GM18507 (cell line): ENCODE measurements around the gene PPP1R9A.

Experiments
- DNase-seq: peaks from one replicate; pipeline ENCODE4 v3.0.0; 2011; ENCODE audit warnings: low read depth; ENCODE audit not compliant: insufficient read length; ENCODE audit errors: extremely low spot score
- FAIRE-seq: peaks from 2 replicates; lab custom pipeline; 2011; peaks lifted over from hg19 to GRCh38; lab: Jason Lieb, UNC

The PPP1R9A gene

GRCh38 chr7:95066737-95067530, 159.5 kb downstream of the PPP1R9A start:
- DNase-seq (no peak), FAIRE-seq (no peak)

- FAIRE-seq, result no peak
- no peak for DNase-seq
These were observed 181.3 kb downstream of the PPP1R9A start for GRCh38 chr7:95088536-95089215.

GRCh38 chr7:95089414-95090315, 182.3 kb downstream of the PPP1R9A start:
- FAIRE-seq (no peak), DNase-seq (no peak)

- FAIRE-seq, result no peak
- no peak for DNase-seq
These were observed 184.9 kb downstream of the PPP1R9A start for GRCh38 chr7:95092324-95092723.

- DNase-seq (no peak), FAIRE-seq (no peak)
These were observed 188.0 kb downstream of the PPP1R9A start for GRCh38 chr7:95095259-95095965.

GRCh38 chr7:95095966-95096540, 188.7 kb downstream of the PPP1R9A start:
- FAIRE-seq, result no peak
- DNase-seq, result no peak

GRCh38 chr7:95097291-95097690, 189.9 kb downstream of the PPP1R9A start:
- DNase-seq (no peak), FAIRE-seq (no peak)

GRCh38 chr7:95097851-95098250, 190.5 kb downstream of the PPP1R9A start:
- no peak for DNase-seq
- FAIRE-seq, result no peak

- DNase-seq (no peak), FAIRE-seq (no peak)
These were observed 191.7 kb downstream of the PPP1R9A start for GRCh38 chr7:95099106-95099505.

GRCh38 chr7:95101422-95101821, 194.0 kb downstream of the PPP1R9A start:
- FAIRE-seq, result no peak
- no peak for DNase-seq

GRCh38 chr7:95102662-95103061, 195.3 kb downstream of the PPP1R9A start:
- FAIRE-seq, result no peak
- no peak for DNase-seq

- FAIRE-seq, result no peak
- no peak for DNase-seq
These were observed 197.3 kb downstream of the PPP1R9A start for GRCh38 chr7:95104739-95105138.

GRCh38 chr7:95105627-95106026, 198.2 kb downstream of the PPP1R9A start:
- no peak for FAIRE-seq
- DNase-seq, result no peak

GRCh38 chr7:95106401-95106800, 199.0 kb downstream of the PPP1R9A start:
- FAIRE-seq (no peak), DNase-seq (no peak)

- DNase-seq (no peak), FAIRE-seq (no peak)
These were observed 203.3 kb downstream of the PPP1R9A start for GRCh38 chr7:95110707-95111106.

GRCh38 chr7:95113590-95113989, 206.2 kb downstream of the PPP1R9A start:
- DNase-seq (no peak), FAIRE-seq (no peak)

- FAIRE-seq (no peak), DNase-seq (no peak)
These were observed 218.8 kb downstream of the PPP1R9A start for GRCh38 chr7:95126053-95126709.

GRCh38 chr7:95132500-95132899, 225.1 kb downstream of the PPP1R9A start:
- FAIRE-seq, result no peak
- DNase-seq, result no peak

- DNase-seq (no peak), FAIRE-seq (no peak)
These were observed 232.5 kb downstream of the PPP1R9A start for GRCh38 chr7:95139922-95140321.
